HEK293 (cell line): Measurements from ENCODE around the gene SLC8A1.

Source experiments
- CTCF ChIA-PET: fragments of 350-600 bp; formaldehyde crosslinking; extraction: SDS; loops from one replicate; lab custom pipeline; 2021; ENCODE audit warnings: antibody characterized with exemption; lab: Yijun Ruan, JAX
- POLR2A ChIA-PET: fragments of 300-600 bp; formaldehyde crosslinking; extraction: SDS; loops from one replicate; lab custom pipeline; 2020; ENCODE audit warnings: antibody characterized with exemption, inconsistent platforms; lab: Yijun Ruan, JAX
- H3K27ac ChIP-seq: fragments of 200-500 bp; sonication (Bioruptor generic); 2 replicates; pipeline ENCODE4 v1.5.1; 2014; ENCODE audit warnings: low read depth, low read length, control low read depth, inconsistent platforms; ENCODE audit errors: extremely low read depth
- H3K36me3 ChIP-seq, 2 experiments: fragments of 200-500 bp in 1 of 2; sonication (Bioruptor generic) in 1 of 2; 1 replicate in 1 of 2; 2 replicates in 1 of 2; pipeline ENCODE4 v1.5.1; 2014 to 2017; ENCODE audit warnings: inconsistent platforms in 2 of 2, low read length in 2 of 2; ENCODE audit not compliant: control insufficient read depth in 2 of 2, insufficient read depth in 1 of 2
- H3K4me1 ChIP-seq: fragments of 200-500 bp; sonication (Bioruptor generic); 2 replicates; pipeline ENCODE4 v1.5.1; 2014; ENCODE audit warnings: mild to moderate bottlenecking, low read length, inconsistent platforms; ENCODE audit not compliant: control insufficient read depth, insufficient read depth
- H3K4me3 ChIP-seq: 2 replicates; pipeline ENCODE4 v1.5.1; 2011; ENCODE audit warnings: low read depth, mild to moderate bottlenecking, control low read depth, low read length, moderate library complexity
- H3K9me3 ChIP-seq: fragments of 200-500 bp; sonication (Bioruptor generic); 2 replicates; pipeline ENCODE4 v1.5.1; 2014; ENCODE audit warnings: low read depth, low read length, inconsistent platforms; ENCODE audit not compliant: control insufficient read depth, insufficient read depth
- GLI4 ChIP-seq: fragments of 450-650 bp; formaldehyde crosslinking; IDR thresholded peaks from 2 replicates; pipeline ENCODE4 v1.5.1; 2016; ENCODE audit warnings: missing biosample characterization, missing genetic modification characterization
- HOXA7 ChIP-seq: sonication (generic); formaldehyde crosslinking; IDR thresholded peaks from 2 replicates; pipeline ENCODE4 v1.8.1; 2022; ENCODE audit warnings: missing genetic modification reagents, borderline replicate concordance
- REPIN1 ChIP-seq: fragments of 450-650 bp; formaldehyde crosslinking; IDR thresholded peaks from 2 replicates; pipeline ENCODE4 v1.5.1; 2017; ENCODE audit warnings: missing biosample characterization, missing genetic modification characterization, low read depth
- ZFP69B ChIP-seq: fragments of 450-650 bp; formaldehyde crosslinking; IDR thresholded peaks from 2 replicates; pipeline ENCODE4 v1.5.1; 2016; ENCODE audit warnings: missing biosample characterization, missing genetic modification characterization
- ZNF112 ChIP-seq: fragments of 450-650 bp; formaldehyde crosslinking; IDR thresholded peaks from 2 replicates; pipeline ENCODE4 v1.5.0; 2017; ENCODE audit warnings: missing biosample characterization, missing genetic modification characterization
- ZNF175 ChIP-seq: fragments of 450-650 bp; formaldehyde crosslinking; IDR thresholded peaks from 2 replicates; pipeline ENCODE4 v1.5.1; 2016; ENCODE audit warnings: missing biosample characterization, missing genetic modification characterization
- ZNF335 ChIP-seq: fragments of 450-650 bp; formaldehyde crosslinking; conservative IDR thresholded peaks from 2 replicates; pipeline ENCODE4 v1.5.1; 2016; ENCODE audit warnings: missing biosample characterization, missing genetic modification characterization
- ZNF354C ChIP-seq: fragments of 450-650 bp; formaldehyde crosslinking; IDR thresholded peaks from 2 replicates; pipeline ENCODE4 v1.5.1; 2016; ENCODE audit warnings: missing biosample characterization, missing genetic modification characterization, low read depth, borderline replicate concordance
- ZNF530 ChIP-seq: fragments of 450-650 bp; formaldehyde crosslinking; IDR thresholded peaks from 2 replicates; pipeline ENCODE4 v1.5.1; 2016; ENCODE audit warnings: low read depth, missing biosample characterization, missing genetic modification characterization
- ZNF544 ChIP-seq: fragments of 450-650 bp; formaldehyde crosslinking; IDR thresholded peaks from 2 replicates; pipeline ENCODE4 v1.5.0; 2017; ENCODE audit warnings: missing biosample characterization, missing genetic modification characterization
- ZNF571 ChIP-seq: fragments of 450-650 bp; formaldehyde crosslinking; IDR thresholded peaks from 2 replicates; pipeline ENCODE4 v1.5.0; 2017; ENCODE audit warnings: missing biosample characterization, missing genetic modification characterization
- ZNF610 ChIP-seq: fragments of 450-650 bp; formaldehyde crosslinking; IDR thresholded peaks from 2 replicates; pipeline ENCODE4 v1.5.1; 2016; ENCODE audit warnings: missing biosample characterization, missing genetic modification characterization, borderline replicate concordance
- ZNF660 ChIP-seq: fragments of 450-650 bp; IDR thresholded peaks from 2 replicates; pipeline ENCODE4 v1.5.1; 2018; ENCODE audit warnings: missing biosample characterization, mild to moderate bottlenecking, missing genetic modification characterization
- ZNF664 ChIP-seq: fragments of 450-650 bp; formaldehyde crosslinking; IDR thresholded peaks from 2 replicates; pipeline ENCODE4 v1.5.1; 2016; ENCODE audit warnings: missing biosample characterization, missing genetic modification characterization
- ZNF791 ChIP-seq: fragments of 450-650 bp; formaldehyde crosslinking; IDR thresholded peaks from 2 replicates; pipeline ENCODE4 v1.5.1; 2016; ENCODE audit warnings: missing biosample characterization, missing genetic modification characterization
- TF ChIP-seq, protein P1 (sequence below): fragments of 450-650 bp; formaldehyde crosslinking; IDR thresholded peaks from 2 replicates; pipeline ENCODE4 v1.5.1; 2017; ENCODE audit warnings: missing biosample characterization, missing genetic modification characterization
- TF ChIP-seq, protein P2 (sequence below): fragments of 450-650 bp; formaldehyde crosslinking; IDR thresholded peaks from 2 replicates; pipeline ENCODE4 v1.5.1; 2016; ENCODE audit warnings: missing biosample characterization, missing genetic modification characterization
- TF ChIP-seq, protein P3 (sequence below): fragments of 450-650 bp; formaldehyde crosslinking; IDR thresholded peaks from 2 replicates; pipeline ENCODE4 v1.5.1; 2016; ENCODE audit warnings: missing biosample characterization, missing genetic modification characterization
- TF ChIP-seq, protein P4 (sequence below): fragments of 450-650 bp; formaldehyde crosslinking; IDR thresholded peaks from 2 replicates; pipeline ENCODE4 v1.5.1; 2016; ENCODE audit warnings: missing biosample characterization, missing genetic modification characterization
- TF ChIP-seq, protein P5 (sequence below): fragments of 450-650 bp; formaldehyde crosslinking; IDR thresholded peaks from 2 replicates; pipeline ENCODE4 v1.5.0; 2017; ENCODE audit warnings: missing biosample characterization, missing genetic modification characterization, borderline replicate concordance
- TF ChIP-seq, protein P6 (sequence below): fragments of 450-650 bp; formaldehyde crosslinking; IDR thresholded peaks from 2 replicates; pipeline ENCODE4 v1.5.1; 2016; ENCODE audit warnings: missing biosample characterization, missing genetic modification characterization

SLC8A1 gene

DNA sequence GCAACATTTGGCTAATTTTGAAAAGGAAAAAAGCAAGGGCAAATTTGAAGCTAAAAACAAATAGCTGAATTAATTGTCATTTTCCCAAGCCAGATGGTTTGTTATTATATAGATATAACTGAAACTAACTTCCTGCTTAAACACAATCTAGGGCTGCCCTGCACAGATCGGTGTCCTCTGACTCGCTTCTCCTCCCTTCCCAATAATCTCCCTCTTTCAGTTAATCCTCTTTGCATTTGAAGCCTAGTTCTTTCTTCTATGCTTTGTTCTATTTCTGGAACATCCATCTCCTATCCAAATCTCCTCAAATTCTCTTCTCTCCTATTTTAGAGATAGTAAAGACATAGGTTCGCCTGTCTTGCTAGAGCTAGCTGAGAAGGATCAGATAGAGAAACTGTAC, 328.1 kb downstream of the SLC8A1 start (continued):
- TF ChIP-seq, protein P1, sequence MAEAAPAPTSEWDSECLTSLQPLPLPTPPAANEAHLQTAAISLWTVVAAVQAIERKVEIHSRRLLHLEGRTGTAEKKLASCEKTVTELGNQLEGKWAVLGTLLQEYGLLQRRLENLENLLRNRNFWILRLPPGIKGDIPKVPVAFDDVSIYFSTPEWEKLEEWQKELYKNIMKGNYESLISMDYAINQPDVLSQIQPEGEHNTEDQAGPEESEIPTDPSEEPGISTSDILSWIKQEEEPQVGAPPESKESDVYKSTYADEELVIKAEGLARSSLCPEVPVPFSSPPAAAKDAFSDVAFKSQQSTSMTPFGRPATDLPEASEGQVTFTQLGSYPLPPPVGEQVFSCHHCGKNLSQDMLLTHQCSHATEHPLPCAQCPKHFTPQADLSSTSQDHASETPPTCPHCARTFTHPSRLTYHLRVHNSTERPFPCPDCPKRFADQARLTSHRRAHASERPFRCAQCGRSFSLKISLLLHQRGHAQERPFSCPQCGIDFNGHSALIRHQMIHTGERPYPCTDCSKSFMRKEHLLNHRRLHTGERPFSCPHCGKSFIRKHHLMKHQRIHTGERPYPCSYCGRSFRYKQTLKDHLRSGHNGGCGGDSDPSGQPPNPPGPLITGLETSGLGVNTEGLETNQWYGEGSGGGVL = no peak
- no peak for TF ChIP-seq ZNF610 (tag by site-specific recombination)
- TF ChIP-seq ZFP69B (tag by site-specific recombination) = no peak
- TF ChIP-seq, protein P2, sequence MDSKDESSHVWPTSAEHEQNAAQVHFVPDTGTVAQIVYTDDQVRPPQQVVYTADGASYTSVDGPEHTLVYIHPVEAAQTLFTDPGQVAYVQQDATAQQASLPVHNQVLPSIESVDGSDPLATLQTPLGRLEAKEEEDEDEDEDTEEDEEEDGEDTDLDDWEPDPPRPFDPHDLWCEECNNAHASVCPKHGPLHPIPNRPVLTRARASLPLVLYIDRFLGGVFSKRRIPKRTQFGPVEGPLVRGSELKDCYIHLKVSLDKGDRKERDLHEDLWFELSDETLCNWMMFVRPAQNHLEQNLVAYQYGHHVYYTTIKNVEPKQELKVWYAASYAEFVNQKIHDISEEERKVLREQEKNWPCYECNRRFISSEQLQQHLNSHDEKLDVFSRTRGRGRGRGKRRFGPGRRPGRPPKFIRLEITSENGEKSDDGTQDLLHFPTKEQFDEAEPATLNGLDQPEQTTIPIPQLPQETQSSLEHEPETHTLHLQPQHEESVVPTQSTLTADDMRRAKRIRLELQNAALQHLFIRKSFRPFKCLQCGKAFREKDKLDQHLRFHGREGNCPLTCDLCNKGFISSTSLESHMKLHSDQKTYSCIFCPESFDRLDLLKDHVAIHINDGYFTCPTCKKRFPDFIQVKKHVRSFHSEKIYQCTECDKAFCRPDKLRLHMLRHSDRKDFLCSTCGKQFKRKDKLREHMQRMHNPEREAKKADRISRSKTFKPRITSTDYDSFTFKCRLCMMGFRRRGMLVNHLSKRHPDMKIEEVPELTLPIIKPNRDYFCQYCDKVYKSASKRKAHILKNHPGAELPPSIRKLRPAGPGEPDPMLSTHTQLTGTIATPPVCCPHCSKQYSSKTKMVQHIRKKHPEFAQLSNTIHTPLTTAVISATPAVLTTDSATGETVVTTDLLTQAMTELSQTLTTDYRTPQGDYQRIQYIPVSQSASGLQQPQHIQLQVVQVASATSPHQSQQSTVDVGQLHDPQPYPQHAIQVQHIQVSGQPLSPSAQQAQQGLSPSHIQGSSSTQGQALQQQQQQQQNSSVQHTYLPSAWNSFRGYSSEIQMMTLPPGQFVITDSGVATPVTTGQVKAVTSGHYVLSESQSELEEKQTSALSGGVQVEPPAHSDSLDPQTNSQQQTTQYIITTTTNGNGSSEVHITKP (tag by site-specific recombination) = no peak
- TF ChIP-seq ZNF664 = no peak

DNA sequence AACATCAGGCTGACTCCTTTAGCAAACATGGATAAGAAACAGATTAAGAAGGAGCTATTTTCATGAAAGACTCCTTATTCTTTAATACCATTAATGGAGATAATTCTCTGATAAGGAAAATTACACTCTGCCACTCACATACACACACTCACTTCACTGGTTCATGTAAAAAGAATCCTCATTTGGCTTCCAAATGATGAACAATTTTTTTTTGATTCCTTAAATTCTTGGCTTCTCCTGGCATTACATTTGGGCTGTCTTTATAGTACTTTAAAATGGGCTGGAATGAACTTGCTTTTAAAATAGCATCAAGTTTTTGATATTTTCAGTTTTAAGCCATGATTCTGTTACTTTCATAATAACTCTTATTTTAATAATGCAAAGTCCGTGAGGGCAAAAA, 328.6 kb downstream of the SLC8A1 start:
- TF ChIP-seq, protein P3, sequence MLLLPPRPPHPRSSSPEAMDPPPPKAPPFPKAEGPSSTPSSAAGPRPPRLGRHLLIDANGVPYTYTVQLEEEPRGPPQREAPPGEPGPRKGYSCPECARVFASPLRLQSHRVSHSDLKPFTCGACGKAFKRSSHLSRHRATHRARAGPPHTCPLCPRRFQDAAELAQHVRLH (tag by site-specific recombination) = no peak
- TF ChIP-seq REPIN1 (tag by site-specific recombination) (no peak), GLI4 (tag by site-specific recombination) (no peak), ZNF335 (tag by site-specific recombination) (no peak), ZNF175 (tag by site-specific recombination) (no peak)
- TF ChIP-seq, protein P4, sequence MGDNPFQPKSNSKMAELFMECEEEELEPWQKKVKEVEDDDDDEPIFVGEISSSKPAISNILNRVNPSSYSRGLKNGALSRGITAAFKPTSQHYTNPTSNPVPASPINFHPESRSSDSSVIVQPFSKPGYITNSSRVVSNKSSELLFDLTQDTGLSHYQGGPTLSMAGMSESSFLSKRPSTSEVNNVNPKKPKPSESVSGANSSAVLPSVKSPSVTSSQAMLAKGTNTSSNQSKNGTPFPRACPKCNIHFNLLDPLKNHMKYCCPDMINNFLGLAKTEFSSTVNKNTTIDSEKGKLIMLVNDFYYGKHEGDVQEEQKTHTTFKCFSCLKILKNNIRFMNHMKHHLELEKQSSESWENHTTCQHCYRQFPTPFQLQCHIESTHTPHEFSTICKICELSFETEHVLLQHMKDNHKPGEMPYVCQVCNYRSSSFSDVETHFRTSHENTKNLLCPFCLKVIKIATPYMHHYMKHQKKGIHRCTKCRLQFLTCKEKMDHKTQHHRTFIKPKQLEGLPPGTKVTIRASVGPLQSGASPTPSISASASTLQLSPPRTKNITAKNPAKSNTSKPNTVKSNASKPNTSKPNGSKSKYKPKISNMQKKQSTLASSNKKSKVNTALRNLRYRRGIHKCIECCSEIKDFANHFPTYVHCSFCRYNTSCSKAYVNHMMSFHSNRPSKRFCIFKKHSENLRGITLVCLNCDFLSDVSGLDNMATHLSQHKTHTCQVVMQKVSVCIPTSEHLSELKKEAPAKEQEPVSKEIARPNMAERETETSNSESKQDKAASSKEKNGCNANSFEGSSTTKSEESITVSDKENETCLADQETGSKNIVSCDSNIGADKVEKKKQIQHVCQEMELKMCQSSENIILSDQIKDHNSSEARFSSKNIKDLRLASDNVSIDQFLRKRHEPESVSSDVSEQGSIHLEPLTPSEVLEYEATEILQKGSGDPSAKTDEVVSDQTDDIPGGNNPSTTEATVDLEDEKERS (tag by site-specific recombination) = no peak
- Histone ChIP-seq H3K9me3 (no peaks in the 10 kb centered on the region), H3K36me3 (no peaks in the 10 kb centered on the region), H3K4me3 (no peak overlapping the region), H3K27ac (no peak overlapping the region), H3K4me1 (no peaks in the 10 kb centered on the region)
- CTCF ChIA-PET = no interaction called here
- POLR2A ChIA-PET = no interaction called here

DNA sequence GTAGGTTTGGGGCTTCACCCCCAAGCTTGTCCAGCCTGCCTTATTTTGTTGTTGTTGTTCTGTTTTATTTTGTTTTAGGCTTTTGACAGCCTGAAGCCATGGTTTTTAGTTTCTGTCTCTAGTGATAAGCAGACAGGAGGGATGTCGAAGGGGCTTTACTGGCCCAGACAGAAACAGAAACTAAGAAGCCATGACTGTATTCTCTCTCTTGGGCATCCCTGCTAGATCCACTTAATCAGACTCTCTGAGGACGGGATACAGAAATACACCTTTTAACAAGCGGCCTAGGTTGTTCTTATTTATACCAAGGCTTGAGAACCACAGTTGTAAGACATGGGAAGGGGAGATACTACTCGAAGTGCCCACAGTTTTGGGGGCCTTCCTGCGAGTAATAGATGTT, 330.9 kb downstream of the SLC8A1 start:
- ChIA-PET POLR2A (no interaction called here), CTCF (no interaction called here)
- Histone ChIP-seq H3K4me3 (no peak overlapping the region), H3K36me3 (no peaks in the 10 kb centered on the region), H3K27ac (no peak overlapping the region), H3K9me3 (no peaks in the 10 kb centered on the region), H3K4me1 (no peaks in the 10 kb centered on the region)
- TF ChIP-seq ZNF112 (no peak), ZNF544 (tag by site-specific recombination) (no peak), ZNF660 (tag by site-specific recombination) (no peak), ZNF571 (tag by site-specific recombination) (no peak), ZNF791 (tag by site-specific recombination) (no peak), ZNF354C (tag by site-specific recombination) (no peak), ZNF530 (no peak), HOXA7 (no peak)
- TF ChIP-seq, protein P5, sequence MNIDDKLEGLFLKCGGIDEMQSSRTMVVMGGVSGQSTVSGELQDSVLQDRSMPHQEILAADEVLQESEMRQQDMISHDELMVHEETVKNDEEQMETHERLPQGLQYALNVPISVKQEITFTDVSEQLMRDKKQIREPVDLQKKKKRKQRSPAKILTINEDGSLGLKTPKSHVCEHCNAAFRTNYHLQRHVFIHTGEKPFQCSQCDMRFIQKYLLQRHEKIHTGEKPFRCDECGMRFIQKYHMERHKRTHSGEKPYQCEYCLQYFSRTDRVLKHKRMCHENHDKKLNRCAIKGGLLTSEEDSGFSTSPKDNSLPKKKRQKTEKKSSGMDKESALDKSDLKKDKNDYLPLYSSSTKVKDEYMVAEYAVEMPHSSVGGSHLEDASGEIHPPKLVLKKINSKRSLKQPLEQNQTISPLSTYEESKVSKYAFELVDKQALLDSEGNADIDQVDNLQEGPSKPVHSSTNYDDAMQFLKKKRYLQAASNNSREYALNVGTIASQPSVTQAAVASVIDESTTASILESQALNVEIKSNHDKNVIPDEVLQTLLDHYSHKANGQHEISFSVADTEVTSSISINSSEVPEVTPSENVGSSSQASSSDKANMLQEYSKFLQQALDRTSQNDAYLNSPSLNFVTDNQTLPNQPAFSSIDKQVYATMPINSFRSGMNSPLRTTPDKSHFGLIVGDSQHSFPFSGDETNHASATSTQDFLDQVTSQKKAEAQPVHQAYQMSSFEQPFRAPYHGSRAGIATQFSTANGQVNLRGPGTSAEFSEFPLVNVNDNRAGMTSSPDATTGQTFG (tag by site-specific recombination) = no peak
- TF ChIP-seq, protein P6, sequence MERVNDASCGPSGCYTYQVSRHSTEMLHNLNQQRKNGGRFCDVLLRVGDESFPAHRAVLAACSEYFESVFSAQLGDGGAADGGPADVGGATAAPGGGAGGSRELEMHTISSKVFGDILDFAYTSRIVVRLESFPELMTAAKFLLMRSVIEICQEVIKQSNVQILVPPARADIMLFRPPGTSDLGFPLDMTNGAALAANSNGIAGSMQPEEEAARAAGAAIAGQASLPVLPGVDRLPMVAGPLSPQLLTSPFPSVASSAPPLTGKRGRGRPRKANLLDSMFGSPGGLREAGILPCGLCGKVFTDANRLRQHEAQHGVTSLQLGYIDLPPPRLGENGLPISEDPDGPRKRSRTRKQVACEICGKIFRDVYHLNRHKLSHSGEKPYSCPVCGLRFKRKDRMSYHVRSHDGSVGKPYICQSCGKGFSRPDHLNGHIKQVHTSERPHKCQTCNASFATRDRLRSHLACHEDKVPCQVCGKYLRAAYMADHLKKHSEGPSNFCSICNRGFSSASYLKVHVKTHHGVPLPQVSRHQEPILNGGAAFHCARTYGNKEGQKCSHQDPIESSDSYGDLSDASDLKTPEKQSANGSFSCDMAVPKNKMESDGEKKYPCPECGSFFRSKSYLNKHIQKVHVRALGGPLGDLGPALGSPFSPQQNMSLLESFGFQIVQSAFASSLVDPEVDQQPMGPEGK (tag by site-specific recombination) = no peak
